ENCODE data around the gene CIAO2B.

CIAO2B gene

DNA sequence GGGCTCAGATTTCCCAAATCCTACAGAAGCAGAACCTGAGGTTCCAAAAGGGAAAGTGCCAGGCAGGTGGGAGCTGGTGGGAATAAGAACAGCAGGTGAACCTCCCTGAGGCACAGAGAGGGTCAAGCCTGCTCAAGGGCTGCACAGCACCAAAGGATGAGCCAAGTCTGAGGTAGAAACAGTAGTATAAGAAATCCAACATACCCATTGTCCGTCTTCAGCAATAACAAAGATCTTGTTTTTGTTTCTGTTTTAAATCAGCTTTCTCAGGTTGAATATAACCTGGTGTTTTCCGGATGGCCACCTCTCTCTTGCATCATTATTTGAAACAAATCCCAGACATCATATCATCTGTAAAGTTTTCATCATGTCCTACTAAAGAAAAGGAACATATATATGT, 16.2 kb upstream of the CIAO2B start:
- Histone ChIP-seq H3K9me3 (ENCODE audit: insufficient read depth, low read length, severe bottlenecking) (no peaks in the 10 kb centered on the region), H3K9ac (ENCODE audit: low read depth, low read length) (no peak overlapping the region), H4K20me1 (ENCODE audit: insufficient read depth, low read length) (0 out of 2 replicates have a peak, but pooled peaks cover 3% of the 10 kb centered on the region), H3K4me3 (ENCODE audit: low read depth in 1 of 2, low read length in 2 of 2) (no peak overlapping the region), H3K79me2 (ENCODE audit: insufficient read depth, low read length) (no peaks in the 10 kb centered on the region), H3K4me2 (ENCODE audit: insufficient read depth, low read length) (no peak overlapping the region), H3K36me3 (ENCODE audit: insufficient read depth, low read length) (no peaks in the 10 kb centered on the region), H3K27me3 (ENCODE audit: insufficient read depth, low read length, poor library complexity) (peaks cover 13% of the 10 kb centered on the region), H2AFZ (ENCODE audit: low read depth, low read length) (no peak overlapping the region), H3K4me1 (ENCODE audit: insufficient read depth, low read length) (peaks cover 12% of the 10 kb centered on the region), H3K27ac (ENCODE audit: low read length) (no peak overlapping the region)
- no peak for ATAC-seq (ENCODE audit: insufficient read depth, low read depth)
- TF ChIP-seq, protein P1, sequence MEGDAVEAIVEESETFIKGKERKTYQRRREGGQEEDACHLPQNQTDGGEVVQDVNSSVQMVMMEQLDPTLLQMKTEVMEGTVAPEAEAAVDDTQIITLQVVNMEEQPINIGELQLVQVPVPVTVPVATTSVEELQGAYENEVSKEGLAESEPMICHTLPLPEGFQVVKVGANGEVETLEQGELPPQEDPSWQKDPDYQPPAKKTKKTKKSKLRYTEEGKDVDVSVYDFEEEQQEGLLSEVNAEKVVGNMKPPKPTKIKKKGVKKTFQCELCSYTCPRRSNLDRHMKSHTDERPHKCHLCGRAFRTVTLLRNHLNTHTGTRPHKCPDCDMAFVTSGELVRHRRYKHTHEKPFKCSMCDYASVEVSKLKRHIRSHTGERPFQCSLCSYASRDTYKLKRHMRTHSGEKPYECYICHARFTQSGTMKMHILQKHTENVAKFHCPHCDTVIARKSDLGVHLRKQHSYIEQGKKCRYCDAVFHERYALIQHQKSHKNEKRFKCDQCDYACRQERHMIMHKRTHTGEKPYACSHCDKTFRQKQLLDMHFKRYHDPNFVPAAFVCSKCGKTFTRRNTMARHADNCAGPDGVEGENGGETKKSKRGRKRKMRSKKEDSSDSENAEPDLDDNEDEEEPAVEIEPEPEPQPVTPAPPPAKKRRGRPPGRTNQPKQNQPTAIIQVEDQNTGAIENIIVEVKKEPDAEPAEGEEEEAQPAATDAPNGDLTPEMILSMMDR (IDR thresholded peaks at IDR 0.05; ENCODE audit: borderline replicate concordance, extremely low read depth, low read length, poor library complexity, severe bottlenecking) = no peak
- TF ChIP-seq EZH2 (IDR thresholded peaks at IDR 0.05; ENCODE audit: borderline replicate concordance, low read depth, low read length, severe bottlenecking) = no peak
- DNase-seq = no peak

DNA sequence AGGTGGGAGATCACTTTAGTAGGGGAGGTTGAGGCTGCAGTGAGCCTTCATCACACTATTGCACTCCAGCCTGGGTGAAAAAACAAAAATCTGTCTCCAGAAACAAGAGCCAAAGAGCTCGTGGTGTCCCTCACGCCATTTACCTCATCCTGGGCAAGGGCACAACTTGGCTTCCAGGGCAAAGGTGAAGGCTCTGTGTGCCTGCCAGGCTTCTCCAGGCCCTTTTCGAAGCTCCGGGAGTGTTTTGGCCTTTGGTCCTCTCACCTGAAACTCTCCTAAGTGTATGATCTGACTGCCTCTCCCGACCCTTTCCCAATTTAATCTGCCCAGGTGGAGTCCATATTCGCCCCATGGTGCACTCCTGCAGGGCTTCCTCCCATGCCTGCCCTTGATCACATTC, 15.3 kb upstream of the CIAO2B start:
- no peaks in the 10 kb centered on the region for H3K36me3 ChIP-seq (ENCODE audit: insufficient read depth, low read length)
- no peaks in the 10 kb centered on the region for H3K79me2 ChIP-seq (ENCODE audit: insufficient read depth, low read length)
- H2AFZ ChIP-seq (ENCODE audit: low read depth, low read length) = no peak overlapping the region
- no peak overlapping the region for H3K9ac ChIP-seq (ENCODE audit: low read depth, low read length)
- H3K4me1 ChIP-seq (ENCODE audit: insufficient read depth, low read length) = peaks cover 12% of the 10 kb centered on the region
- peaks cover 13% of the 10 kb centered on the region for H3K27me3 ChIP-seq (ENCODE audit: insufficient read depth, low read length, poor library complexity)
- DNase-seq (no peak), ATAC-seq (ENCODE audit: insufficient read depth, low read depth) (no peak)
- H4K20me1 ChIP-seq (ENCODE audit: insufficient read depth, low read length) = 0 out of 2 replicates have a peak, but pooled peaks cover 3% of the 10 kb centered on the region
- H3K27ac ChIP-seq (ENCODE audit: low read length) = no peak overlapping the region
- no peak overlapping the region for H3K4me2 ChIP-seq (ENCODE audit: insufficient read depth, low read length)
- H3K4me3 ChIP-seq (ENCODE audit: low read depth in 1 of 2, low read length in 2 of 2) = no peak overlapping the region
- H3K9me3 ChIP-seq (ENCODE audit: insufficient read depth, low read length, severe bottlenecking) = no peaks in the 10 kb centered on the region
- TF ChIP-seq, protein P1 (IDR thresholded peaks at IDR 0.05; ENCODE audit: borderline replicate concordance, extremely low read depth, low read length, poor library complexity, severe bottlenecking) = no peak
- no peak for TF ChIP-seq EZH2 (IDR thresholded peaks at IDR 0.05; ENCODE audit: borderline replicate concordance, low read depth, low read length, severe bottlenecking)

DNA sequence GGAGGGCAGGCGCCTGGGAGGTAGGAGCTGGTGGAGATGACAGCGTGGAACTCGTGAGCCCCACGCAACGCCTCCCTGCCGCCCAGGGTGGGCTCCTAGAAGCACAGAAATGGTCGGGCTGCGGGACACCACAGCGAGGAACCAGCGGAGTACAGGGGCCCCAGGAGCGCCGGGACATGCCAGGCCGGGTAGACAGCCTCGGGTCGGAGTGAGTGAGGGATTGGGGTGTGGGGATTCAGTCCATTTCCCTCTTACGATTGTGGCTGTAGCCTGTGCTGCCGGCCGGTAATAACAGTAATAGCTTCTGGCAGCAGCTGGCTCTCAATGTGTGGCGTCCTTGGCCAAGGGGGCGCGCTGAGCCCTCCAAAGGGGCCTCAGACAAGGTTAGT, 14.6 kb upstream of the CIAO2B start:
- H3K4me2 ChIP-seq (ENCODE audit: insufficient read depth, low read length) = no peak overlapping the region
- H2AFZ ChIP-seq (ENCODE audit: low read depth, low read length) = no peak overlapping the region
- no peak overlapping the region for H3K27ac ChIP-seq (ENCODE audit: low read length)
- H4K20me1 ChIP-seq (ENCODE audit: insufficient read depth, low read length) = 0 out of 2 replicates have a peak, but pooled peaks cover 3% of the 10 kb centered on the region
- H3K9me3 ChIP-seq (ENCODE audit: insufficient read depth, low read length, severe bottlenecking) = no peaks in the 10 kb centered on the region
- no peaks in the 10 kb centered on the region for H3K79me2 ChIP-seq (ENCODE audit: insufficient read depth, low read length)
- no peak for ATAC-seq (ENCODE audit: insufficient read depth, low read depth)
- peaks cover 12% of the 10 kb centered on the region for H3K4me1 ChIP-seq (ENCODE audit: insufficient read depth, low read length)
- DNase-seq = no peak
- no peak overlapping the region for H3K9ac ChIP-seq (ENCODE audit: low read depth, low read length)
- H3K4me3 ChIP-seq (ENCODE audit: low read depth in 1 of 2, low read length in 2 of 2) = no peak overlapping the region
- peaks cover 2% of the 10 kb centered on the region for H3K36me3 ChIP-seq (ENCODE audit: insufficient read depth, low read length)
- no peak for TF ChIP-seq EZH2 (IDR thresholded peaks at IDR 0.05; ENCODE audit: borderline replicate concordance, low read depth, low read length, severe bottlenecking)
- TF ChIP-seq, protein P1 (IDR thresholded peaks at IDR 0.05; ENCODE audit: borderline replicate concordance, extremely low read depth, low read length, poor library complexity, severe bottlenecking) = no peak
- peaks cover 13% of the 10 kb centered on the region for H3K27me3 ChIP-seq (ENCODE audit: insufficient read depth, low read length, poor library complexity)

Measured in DND-41 (cell line).